ENCODE measurements around the gene ITCH.
"Not testable (repeated sequence)": the region's sequence is repeated elsewhere in the genome, so short reads cannot be mapped to it uniquely, and the experiment has no call there.

Gene ITCH

GRCh38 chr20:34324541-34324940 is 38.5 kb upstream of the ITCH start:
- TF ChIP-seq CTCF (conservative IDR thresholded peaks at IDR 0.05; ENCODE audit: low read depth, low read length): no peak
- H3K4me3 ChIP-seq (ENCODE audit: low read length): no peak overlapping the region
- DNase-seq (ENCODE audit: low read depth): no peak

- not testable (repeated sequence) for DNase-seq (ENCODE audit: low read depth); H3K4me3 ChIP-seq (ENCODE audit: low read length)
Measured at GRCh38 chr20:34328207-34328606, 34.9 kb upstream of the ITCH start.

- H3K4me3 ChIP-seq (ENCODE audit: low read length): no peak overlapping the region
- TF ChIP-seq CTCF (conservative IDR thresholded peaks at IDR 0.05; ENCODE audit: low read depth, low read length): no peak
- no peak for DNase-seq (ENCODE audit: low read depth)
Measured at GRCh38 chr20:34328928-34329677, 34.0 kb upstream of the ITCH start.

- H3K4me3 ChIP-seq (ENCODE audit: low read length); DNase-seq (ENCODE audit: low read depth): not testable (repeated sequence)
Measured at GRCh38 chr20:34330861-34331544, 32.1 kb upstream of the ITCH start.

GRCh38 chr20:34331838-34332237 is 31.2 kb upstream of the ITCH start:
- TF ChIP-seq CTCF (conservative IDR thresholded peaks at IDR 0.05; ENCODE audit: low read depth, low read length): no peak
- no peak for DNase-seq (ENCODE audit: low read depth)
- no peak overlapping the region for H3K4me3 ChIP-seq (ENCODE audit: low read length)

- DNase-seq (ENCODE audit: low read depth): no peak
- no peak overlapping the region for H3K4me3 ChIP-seq (ENCODE audit: low read length)
- no peak for TF ChIP-seq CTCF (conservative IDR thresholded peaks at IDR 0.05; ENCODE audit: low read depth, low read length)
Measured at GRCh38 chr20:34332262-34332920, 30.7 kb upstream of the ITCH start.

GRCh38 chr20:34333786-34334185 is 29.3 kb upstream of the ITCH start:
- DNase-seq (ENCODE audit: low read depth): no peak
- TF ChIP-seq CTCF (conservative IDR thresholded peaks at IDR 0.05; ENCODE audit: low read depth, low read length): no peak
- H3K4me3 ChIP-seq (ENCODE audit: low read length): no peak overlapping the region
